Activated T-helper 17 cell treated with anti-CD3 and anti-CD28 coated beads, Interleukin-2, amount 50 U/mL, for 72 hours (primary cell): ENCODE measurements around the gene ARL8B. TPM values are rescaled to one million over a fixed set of nuclear protein-coding genes. Genes with fewer than 3 reads are reported as not detected.
"Not testable (repeated sequence)": the region's sequence is repeated elsewhere in the genome, so short reads cannot be mapped to it uniquely, and the experiment has no call there.

Experiments
- ATAC-seq: fragments of 150-1000 bp; cut with Tn5 transposase; replicated peaks from 2 replicates; pipeline ENCODE4 v1.10.0; 2021; ENCODE audit warnings: mild to moderate bottlenecking, moderate library complexity
- H3K27ac Mint-ChIP-seq: one replicate; pipeline ENCODE4 v1.8.0; 2022; ENCODE audit warnings: mixed read lengths
- H3K27me3 Mint-ChIP-seq: one replicate; pipeline ENCODE4 v1.8.0; 2022; ENCODE audit warnings: mixed read lengths
- H3K36me3 Mint-ChIP-seq: one replicate; pipeline ENCODE4 v1.8.0; 2022; ENCODE audit warnings: low read depth, mild to moderate bottlenecking, mixed read lengths
- H3K4me1 Mint-ChIP-seq: one replicate; pipeline ENCODE4 v1.8.0; 2022; ENCODE audit warnings: mixed read lengths
- H3K4me3 Mint-ChIP-seq: one replicate; pipeline ENCODE4 v1.8.0; 2022; ENCODE audit warnings: mild to moderate bottlenecking, mixed read lengths
- H3K9me3 Mint-ChIP-seq: one replicate; pipeline ENCODE4 v1.8.0; 2022; ENCODE audit warnings: mixed read lengths
- total RNA-seq, 2 donors: library from RNA; stranded (reverse); gene quantifications; one replicate each; pipeline ENCODE4 v1.2.3, GENCODE V29; 2022

Gene ARL8B
- total RNA-seq, 2 donors from 2014 or later: 48.2 to 60.9 TPM

- Mint-ChIP-seq H3K4me3 (no peak overlapping the region), H3K27me3 (peaks cover 21% of the 10 kb centered on the region), H3K27ac (no peak overlapping the region), H3K4me1 (no peaks in the 10 kb centered on the region), H3K9me3 (no peaks in the 10 kb centered on the region), H3K36me3 (no peaks in the 10 kb centered on the region)
- ATAC-seq: no peak
Observed at GRCh38 chr3:5096336-5097008, 25.6 kb upstream of the ARL8B start.

- no peak overlapping the region for H3K27ac Mint-ChIP-seq
- H3K27me3 Mint-ChIP-seq: peaks cover 21% of the 10 kb centered on the region
- H3K4me3 Mint-ChIP-seq: no peak overlapping the region
- H3K36me3 Mint-ChIP-seq: no peaks in the 10 kb centered on the region
- ATAC-seq: no peak
- H3K4me1 Mint-ChIP-seq: no peaks in the 10 kb centered on the region
- no peaks in the 10 kb centered on the region for H3K9me3 Mint-ChIP-seq
Observed at GRCh38 chr3:5098346-5098745, 23.7 kb upstream of the ARL8B start.

GRCh38 chr3:5102532-5102931 lies 19.6 kb upstream of the ARL8B start:
- H3K27ac Mint-ChIP-seq: no peak overlapping the region

GRCh38 chr3:5103743-5104142 lies 18.3 kb upstream of the ARL8B start:
- Mint-ChIP-seq H3K27ac (no peak overlapping the region), H3K4me3 (no peak overlapping the region), H3K27me3 (peaks cover 4% of the 10 kb centered on the region), H3K4me1 (no peaks in the 10 kb centered on the region), H3K9me3 (no peaks in the 10 kb centered on the region), H3K36me3 (no peaks in the 10 kb centered on the region)
- ATAC-seq: no peak

More at GRCh38 chr3:5102532-5102931, 19.6 kb upstream of the ARL8B start:
- H3K9me3 Mint-ChIP-seq: no peaks in the 10 kb centered on the region
- no peaks in the 10 kb centered on the region for H3K4me1 Mint-ChIP-seq
- H3K36me3 Mint-ChIP-seq: no peaks in the 10 kb centered on the region
- no peak overlapping the region for H3K4me3 Mint-ChIP-seq
- ATAC-seq: no peak
- peaks cover 8% of the 10 kb centered on the region for H3K27me3 Mint-ChIP-seq

GRCh38 chr3:5105050-5105449 lies 17.0 kb upstream of the ARL8B start:
- Mint-ChIP-seq H3K27me3 (peaks cover 4% of the 10 kb centered on the region), H3K4me1 (no peaks in the 10 kb centered on the region), H3K9me3 (no peaks in the 10 kb centered on the region), H3K27ac (no peak overlapping the region), H3K4me3 (no peak overlapping the region), H3K36me3 (no peaks in the 10 kb centered on the region)
- ATAC-seq: no peak

GRCh38 chr3:5106371-5106770 lies 15.7 kb upstream of the ARL8B start:
- not testable (repeated sequence) for H3K27ac Mint-ChIP-seq, H3K27me3 Mint-ChIP-seq, H3K4me3 Mint-ChIP-seq, H3K4me1 Mint-ChIP-seq, H3K9me3 Mint-ChIP-seq, H3K36me3 Mint-ChIP-seq, ATAC-seq

GRCh38 chr3:5106933-5107334 lies 15.2 kb upstream of the ARL8B start:
- H3K36me3 Mint-ChIP-seq, H3K27me3 Mint-ChIP-seq, H3K4me3 Mint-ChIP-seq, H3K4me1 Mint-ChIP-seq, H3K9me3 Mint-ChIP-seq, H3K27ac Mint-ChIP-seq, ATAC-seq: not testable (repeated sequence)

GRCh38 chr3:5110337-5110736 lies 11.8 kb upstream of the ARL8B start:
- ATAC-seq: no peak
- Mint-ChIP-seq H3K27me3 (peaks cover 4% of the 10 kb centered on the region), H3K4me3 (no peak overlapping the region), H3K27ac (no peak overlapping the region), H3K9me3 (no peaks in the 10 kb centered on the region), H3K36me3 (no peaks in the 10 kb centered on the region), H3K4me1 (peaks cover under 1% of the 10 kb centered on the region)

GRCh38 chr3:5112043-5112442 lies 10.0 kb upstream of the ARL8B start:
- no peaks in the 10 kb centered on the region for H3K36me3 Mint-ChIP-seq
- no peak for ATAC-seq
- H3K4me1 Mint-ChIP-seq: peaks cover 5% of the 10 kb centered on the region
- H3K9me3 Mint-ChIP-seq: no peaks in the 10 kb centered on the region
- peak overlapping the region; percentile 48 for H3K27ac Mint-ChIP-seq
- H3K27me3 Mint-ChIP-seq: peaks cover 4% of the 10 kb centered on the region
- H3K4me3 Mint-ChIP-seq: no peak overlapping the region

GRCh38 chr3:5113726-5114125 lies 8.4 kb upstream of the ARL8B start:
- H3K27me3 Mint-ChIP-seq, H3K9me3 Mint-ChIP-seq, H3K4me1 Mint-ChIP-seq, H3K4me3 Mint-ChIP-seq, ATAC-seq, H3K36me3 Mint-ChIP-seq, H3K27ac Mint-ChIP-seq: not testable (repeated sequence)

- Mint-ChIP-seq H3K36me3 (no peaks in the 10 kb centered on the region), H3K4me3 (no peak overlapping the region), H3K27me3 (no peaks in the 10 kb centered on the region), H3K4me1 (peaks cover 5% of the 10 kb centered on the region), H3K27ac (no peak overlapping the region), H3K9me3 (no peaks in the 10 kb centered on the region)
- ATAC-seq: no peak
Observed at GRCh38 chr3:5115506-5116162, 6.5 kb upstream of the ARL8B start.

GRCh38 chr3:5116538-5116937 lies 5.6 kb upstream of the ARL8B start:
- Mint-ChIP-seq H3K9me3 (no peaks in the 10 kb centered on the region), H3K27ac (peak overlapping the region; percentile 40), H3K4me3 (no peak overlapping the region), H3K4me1 (peaks cover 5% of the 10 kb centered on the region), H3K27me3 (no peaks in the 10 kb centered on the region), H3K36me3 (no peaks in the 10 kb centered on the region)
- ATAC-seq: no peak

GRCh38 chr3:5120446-5120845 lies 1.6 kb upstream of the ARL8B start:
- Mint-ChIP-seq H3K27me3 (no peaks in the 10 kb centered on the region), H3K4me3 (no peak overlapping the region), H3K4me1 (peaks cover 14% of the 10 kb centered on the region), H3K36me3 (peaks cover 30% of the 10 kb centered on the region), H3K9me3 (no peaks in the 10 kb centered on the region), H3K27ac (no peak overlapping the region)
- no peak for ATAC-seq

GRCh38 chr3:5122741-5123706 lies 932 bp downstream of the ARL8B start:
- ATAC-seq: peak; percentile 83
- Mint-ChIP-seq H3K27me3 (no peaks in the 10 kb centered on the region), H3K4me3 (peak overlapping the region; percentile 80), H3K27ac (peak overlapping the region; percentile 89), H3K36me3 (peaks cover 51% of the 10 kb centered on the region), H3K4me1 (peaks cover 15% of the 10 kb centered on the region), H3K9me3 (no peaks in the 10 kb centered on the region)
